ENCODE data around the gene CCM2. TPM values are rescaled to one million over a fixed set of nuclear protein-coding genes. Genes with fewer than 3 reads are reported as not detected.
A peak's percentile ranks its signal among the peaks of the same experiment; 100 is the strongest.

The CCM2 gene
- total and polyA plus RNA-seq, 2 of the 8 experiments (the other 6 are each of a cell fraction or from before 2014, with no cell fraction given): 31.6 to 41.2 TPM

DNA sequence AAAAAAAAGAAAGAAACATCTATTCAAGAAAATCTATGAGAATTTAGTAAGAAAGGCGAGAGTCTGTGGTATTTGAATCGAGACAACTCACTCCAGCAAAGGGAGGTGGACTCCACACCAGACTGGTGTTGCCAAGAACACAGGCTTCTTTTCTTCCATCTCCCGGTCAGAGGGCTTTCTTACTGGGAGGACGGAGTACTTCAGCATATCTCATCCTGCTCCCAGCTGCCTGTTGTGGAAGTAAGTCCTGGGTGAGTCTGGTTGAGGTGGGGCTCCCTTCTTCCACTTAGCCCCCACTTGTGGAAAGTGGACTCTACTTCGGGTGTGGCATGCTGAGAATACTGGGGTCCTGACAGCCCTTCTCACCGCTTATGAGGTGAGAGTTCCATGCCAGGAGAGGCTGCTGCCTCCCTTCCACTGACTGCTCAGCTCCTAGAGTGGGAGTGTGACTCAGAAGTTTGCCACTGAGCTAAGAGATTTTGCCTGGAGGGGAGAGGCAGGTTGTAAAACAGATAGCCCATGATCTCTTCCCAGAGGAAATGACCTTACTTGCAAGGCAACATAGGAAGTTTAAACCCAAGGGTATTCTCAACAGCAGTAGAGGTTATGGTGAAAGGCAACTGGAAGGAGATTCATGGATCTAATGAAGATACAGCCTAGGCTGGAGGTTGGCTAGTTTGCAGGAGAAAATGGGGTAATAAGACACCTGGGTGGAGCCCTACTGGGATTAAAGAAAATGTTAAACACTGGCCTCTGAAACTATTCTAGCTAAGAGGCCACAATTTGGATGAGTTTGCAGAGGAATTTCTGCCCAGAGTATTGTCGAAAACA lies 92.3 kb downstream of the CCM2 start:
- CTCF ChIA-PET (ENCODE audit: partially characterized antibody): interaction anchor here (0.8 to 1.7 kb wide), 3 partner anchors 13 to 44 kb away, joined by 3 to 5 read pairs (median 3); no protein-coding TSS in a partner anchor
- no peak overlapping the region for H2BK12ac ChIP-seq (ENCODE audit: low read depth, low read length)
- H3K27me3 ChIP-seq (replicated peaks in 1 of 4; ENCODE audit: control insufficient read depth in 3 of 4, extremely low read depth in 1 of 4, insufficient read depth in 3 of 4, low read length in 3 of 4): peaks cover 0 to 12% (median 10%) of the 10 kb centered on the region in 4 experiments; a peak in 5 of 7 replicates
- H4K91ac ChIP-seq (replicated peaks; ENCODE audit: insufficient read length, low read length): no peak overlapping the region
- H3K36me3 ChIP-seq (ENCODE audit: control insufficient read depth in 2 of 4, insufficient read depth in 4 of 4, low read length in 3 of 4): no peaks in the 10 kb centered on the region
- POLR2A ChIA-PET (ENCODE audit: partially characterized antibody): interaction anchor here (0.6 to 2.0 kb wide), 10 partner anchors 11 to 208 kb away, joined by 3 to 8 read pairs (median 3); no protein-coding TSS in a partner anchor
- H2BK5ac ChIP-seq (ENCODE audit: low read depth, low read length): peak overlapping the region; percentile 66; the same call in 1 of the 2 replicates
- H3K14ac ChIP-seq (ENCODE audit: insufficient read length): no peak overlapping the region
- no peak overlapping the region for H2BK15ac ChIP-seq (ENCODE audit: low read length)
- 65% methylated on average over 7 of the region's 7 CpGs; no CpG with 5 or more reads in 1 of the 2 experiments for WGBS, 2 experiments (ENCODE audit: extremely low coverage in 1 of 2, insufficient coverage in 1 of 2, insufficient read length in 1 of 2, insufficient replicate concordance in 2 of 2, low coverage in 1 of 2, low lambda C conversion rate in 2 of 2, missing lambda C conversion rate in 1 of 2)
- no peak overlapping the region for H3K4ac ChIP-seq (replicated peaks; ENCODE audit: insufficient read length, low read depth, low read length)
- no peak overlapping the region for H3K23ac ChIP-seq (ENCODE audit: insufficient read length)
- no peak overlapping the region for H2AK5ac ChIP-seq (ENCODE audit: low read depth, low read length)
- H3K4me2 ChIP-seq (ENCODE audit: insufficient read depth in 1 of 2, low read depth in 2 of 2, low read length in 2 of 2): peak overlapping the region; percentile 34 to 35
- H3K23me2 ChIP-seq (ENCODE audit: low read depth, low read length): peaks cover 2% of the 10 kb centered on the region; the same call in 1 of the 2 replicates
- no peak overlapping the region for H3K18ac ChIP-seq (ENCODE audit: extremely low read depth, low read length)
- H2AFZ ChIP-seq (ENCODE audit: low read length): peak overlapping the region; percentile 1; the same call in 1 of the 2 replicates
- H2BK20ac ChIP-seq (ENCODE audit: low read length): no peak overlapping the region
- DNase-seq (ENCODE audit: low read depth in 1 of 2, low spot score in 2 of 2) (no peak), FAIRE-seq (no peak)
- H2BK120ac ChIP-seq (replicated peaks; ENCODE audit: low read depth, low read length): no peak overlapping the region
- no peak overlapping the region for H4K8ac ChIP-seq (ENCODE audit: extremely low read depth, insufficient read depth, low read length)
- peaks cover 2 to 11% (median 6%) of the 10 kb centered on the region in 4 experiments; a peak in 5 of 7 replicates for H3K4me1 ChIP-seq (replicated peaks in 1 of 4; ENCODE audit: control insufficient read depth in 3 of 4, insufficient read depth in 4 of 4, low read length in 3 of 4)
- no peak overlapping the region for H4K5ac ChIP-seq (ENCODE audit: insufficient read length, low read depth, low read length)
- peaks cover 0 to 3% of the 10 kb centered on the region in 2 experiments for H4K20me1 ChIP-seq (replicated peaks in 1 of 2; ENCODE audit: control insufficient read depth in 1 of 2, insufficient read depth in 2 of 2, low read length in 2 of 2)
- H3K9me3 ChIP-seq (ENCODE audit: insufficient read depth in 2 of 2, low read depth in 1 of 2, low read length in 1 of 2): no peaks in the 10 kb centered on the region
- no peak overlapping the region for H3K56ac ChIP-seq (replicated peaks; ENCODE audit: insufficient read length, low read depth, low read length)
- H3K9ac ChIP-seq (replicated peaks in 1 of 4; ENCODE audit: extremely low read depth in 1 of 4, low read depth in 3 of 4, low read length in 3 of 4): no peak overlapping the region
- no peaks in the 10 kb centered on the region for H3K79me1 ChIP-seq (ENCODE audit: low read depth, low read length)
- H3K79me2 ChIP-seq (ENCODE audit: control insufficient read depth in 1 of 2, insufficient read depth in 2 of 2, low read length in 2 of 2): no peaks in the 10 kb centered on the region
- no peak overlapping the region for H3K27ac ChIP-seq (ENCODE audit: low read depth, low read length)
- TF ChIP-seq POLR2A (IDR thresholded peaks at IDR 0.05; ENCODE audit: control extremely low read depth in 1 of 2, low read depth in 2 of 2, low read length in 2 of 2) (no peak), CREB1 (IDR thresholded peaks at IDR 0.05) (no peak)
- no peak overlapping the region; a peak in 1 of 8 replicates for H3K4me3 ChIP-seq (ENCODE audit: extremely low read depth in 1 of 4, insufficient read depth in 2 of 4, low read depth in 3 of 4, low read length in 4 of 4)

Measured in H1 (cell line).